Breast epithelium (tissue), 4 donors: Measurements from ENCODE around the gene GCNT2. TPM values are rescaled to one million over a fixed set of nuclear protein-coding genes. Genes with fewer than 3 reads are reported as not detected.
"Not testable (repeated sequence)": the region's sequence is repeated elsewhere in the genome, so short reads cannot be mapped to it uniquely, and the experiment has no call there.

ENCODE experiments used
- DNase-seq, 2 donors: peaks; one replicate each; pipeline ENCODE4 v3.0.0-alpha.2; 2019; ENCODE audit warnings: low spot score in 2 of 2
- H3K27ac ChIP-seq, 2 donors: fragments of 200-600 bp; sonication (generic) in 1 of 2; one replicate each; pipeline ENCODE4 v1.5.1; 2016 to 2019; ENCODE audit warnings: mild to moderate bottlenecking in 1 of 2
- H3K27me3 ChIP-seq, 2 donors: fragments of 200-600 bp; sonication (generic) in 1 of 2; one replicate each; pipeline versions ENCODE4 v1.5.1 to v1.6.0; 2017 to 2019; ENCODE audit warnings: control low read depth in 1 of 2, mild to moderate bottlenecking in 1 of 2
- H3K36me3 ChIP-seq: fragments of 200-600 bp; one replicate; pipeline ENCODE4 v1.5.1; 2019
- H3K4me1 ChIP-seq, 2 donors: fragments of 200-600 bp; sonication (generic); one replicate each; pipeline ENCODE4 v1.5.1; 2016 to 2019; ENCODE audit warnings: control low read depth in 1 of 2
- H3K4me3 ChIP-seq, 3 donors: fragments of 200-600 bp; sonication (generic); 1 replicate in 2 of 3; 2 replicates in 1 of 3; pipeline ENCODE4 v1.5.1; 2016 to 2019; ENCODE audit warnings: mild to moderate bottlenecking in 3 of 3, moderate library complexity in 2 of 3
- H3K9me3 ChIP-seq, 2 donors: fragments of 200-600 bp; sonication (generic) in 1 of 2; one replicate each; pipeline ENCODE4 v1.5.1; 2016 to 2019; ENCODE audit warnings: control low read depth in 1 of 2
- CTCF ChIP-seq, 3 donors: fragments of 450-650 bp; IDR thresholded peaks; one replicate each; pipeline ENCODE4 v1.5.1; 2016 to 2017; ENCODE audit warnings: antibody characterized with exemption in 3 of 3, mild to moderate bottlenecking in 3 of 3, moderate library complexity in 3 of 3
- POLR2A ChIP-seq: fragments of 450-650 bp; IDR thresholded peaks from one replicate; pipeline ENCODE4 v1.6.1; 2016; ENCODE audit warnings: antibody characterized with exemption, mild to moderate bottlenecking, moderate library complexity
- POLR2AphosphoS5 ChIP-seq, 3 donors: sonication (generic); formaldehyde crosslinking; IDR thresholded peaks; one replicate each; pipeline ENCODE4 v1.6.1; 2017; ENCODE audit warnings: antibody characterized with exemption in 3 of 3
- intact Hi-C: fragments of 100-400 bp; cut with DNase I; formaldehyde crosslinking; loops from one replicate; pipeline ENCODE4 v1.15.1; 2023; ENCODE audit warnings: low total_unique reads
- total RNA-seq, 3 donors: library from RNA; depleted of rRNA; stranded (reverse); fragments of >200 nt; gene quantifications; one replicate each; pipeline ENCODE4 v1.1.0, GENCODE V29; 2016

The GCNT2 gene
- total RNA-seq, 3 donors from 2014 or later: 1.4 to 22.0 (median 13.4) TPM

GRCh38 chr6:10482636-10483257 is 38.4 kb upstream of the GCNT2 start:
- H3K27ac ChIP-seq: no peak overlapping the region

DNA sequence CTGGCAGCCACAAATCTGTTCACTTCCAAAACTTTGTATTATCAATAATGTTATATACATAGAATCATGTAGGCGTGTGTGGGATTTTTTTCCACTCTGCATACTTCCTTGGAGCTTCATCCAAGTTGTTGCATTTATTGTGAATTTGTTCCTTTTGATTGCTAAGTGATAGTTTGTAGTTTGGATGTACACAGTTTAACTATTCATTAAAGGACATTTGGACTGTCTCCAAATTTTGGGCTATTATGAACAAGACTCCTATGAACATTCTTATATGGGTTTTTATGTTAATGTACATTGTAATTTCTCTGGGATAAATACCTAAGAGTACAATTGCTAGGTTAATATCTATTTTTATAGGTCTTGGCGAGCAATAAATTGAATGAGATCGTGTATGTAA is 36.2 kb upstream of the GCNT2 start:
- Histone ChIP-seq H3K4me1 (no peaks in the 10 kb centered on the region), H3K9me3 (no peaks in the 10 kb centered on the region), H3K36me3 (no peaks in the 10 kb centered on the region), H3K27ac (no peak overlapping the region), H3K27me3 (peaks cover 0 to 9% of the 10 kb centered on the region in 2 donors), H3K4me3 (no peak overlapping the region)
- intact Hi-C loops: no loop called here
- TF ChIP-seq CTCF (IDR thresholded peaks at IDR 0.05) (no peak), POLR2A (no peak), POLR2AphosphoS5 (IDR thresholded peaks at IDR 0.05) (no peak)
- DNase-seq: no peak

More at GRCh38 chr6:10482636-10483257, 38.4 kb upstream of the GCNT2 start:
- intact Hi-C loops: no loop called here
- TF ChIP-seq CTCF (IDR thresholded peaks at IDR 0.05) (no peak), POLR2A (no peak), POLR2AphosphoS5 (IDR thresholded peaks at IDR 0.05) (no peak)
- no peaks in the 10 kb centered on the region for H3K36me3 ChIP-seq
- peaks cover 0 to 5% of the 10 kb centered on the region in 2 donors for H3K27me3 ChIP-seq
- H3K4me1 ChIP-seq: no peaks in the 10 kb centered on the region
- DNase-seq: no peak
- H3K4me3 ChIP-seq: no peak overlapping the region
- no peaks in the 10 kb centered on the region for H3K9me3 ChIP-seq

DNA sequence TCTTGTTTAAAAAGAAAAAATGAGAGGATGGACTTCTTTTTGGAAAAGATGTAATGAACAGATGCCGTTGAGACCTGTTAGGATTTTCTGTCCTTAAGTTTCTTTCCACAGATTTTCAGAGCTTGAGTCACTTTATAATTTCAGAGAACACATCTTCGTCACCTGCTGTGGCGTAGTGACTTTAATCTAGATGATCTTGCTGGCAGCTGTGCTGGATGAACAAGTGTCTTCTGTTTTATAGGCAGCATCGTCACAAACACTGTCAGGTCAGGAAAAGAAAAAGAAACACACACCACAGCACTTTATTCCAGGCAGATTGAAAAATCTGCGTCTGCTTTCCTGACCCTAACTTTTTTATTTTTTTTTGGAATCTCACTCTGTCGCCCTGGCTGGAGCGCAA is 35.7 kb upstream of the GCNT2 start:
- H3K27ac ChIP-seq: no peak overlapping the region
- H3K4me3 ChIP-seq: no peak overlapping the region
- H3K27me3 ChIP-seq: peaks cover 0 to 9% of the 10 kb centered on the region in 2 donors
- DNase-seq: no peak
- TF ChIP-seq POLR2A (no peak), POLR2AphosphoS5 (IDR thresholded peaks at IDR 0.05) (no peak), CTCF (IDR thresholded peaks at IDR 0.05) (no peak)
- no peaks in the 10 kb centered on the region for H3K4me1 ChIP-seq
- intact Hi-C loops: no loop called here
- H3K9me3 ChIP-seq: no peaks in the 10 kb centered on the region
- no peaks in the 10 kb centered on the region for H3K36me3 ChIP-seq

DNA sequence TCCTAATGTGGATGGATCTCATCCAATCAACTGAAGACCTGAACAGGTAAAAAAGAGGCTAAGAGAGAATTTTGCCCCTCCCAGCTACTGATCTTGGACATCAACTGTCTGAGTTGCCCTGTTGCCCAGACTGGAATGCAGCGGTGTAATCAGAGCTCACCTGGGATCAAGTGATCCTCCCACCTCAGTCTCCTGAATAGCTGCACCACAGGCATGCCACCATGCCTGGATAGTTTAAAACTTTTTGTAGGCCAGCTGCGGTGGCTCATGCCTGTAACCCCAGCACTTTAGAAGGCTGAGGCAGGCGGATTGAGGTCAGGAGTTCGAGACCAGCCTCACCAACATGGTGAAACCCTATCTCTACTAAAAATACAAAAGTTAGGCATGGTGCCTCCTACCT is 34.9 kb upstream of the GCNT2 start:
- TF ChIP-seq CTCF (IDR thresholded peaks at IDR 0.05) (no peak), POLR2AphosphoS5 (IDR thresholded peaks at IDR 0.05) (no peak), POLR2A (no peak)
- no peaks in the 10 kb centered on the region for H3K9me3 ChIP-seq

DNA sequence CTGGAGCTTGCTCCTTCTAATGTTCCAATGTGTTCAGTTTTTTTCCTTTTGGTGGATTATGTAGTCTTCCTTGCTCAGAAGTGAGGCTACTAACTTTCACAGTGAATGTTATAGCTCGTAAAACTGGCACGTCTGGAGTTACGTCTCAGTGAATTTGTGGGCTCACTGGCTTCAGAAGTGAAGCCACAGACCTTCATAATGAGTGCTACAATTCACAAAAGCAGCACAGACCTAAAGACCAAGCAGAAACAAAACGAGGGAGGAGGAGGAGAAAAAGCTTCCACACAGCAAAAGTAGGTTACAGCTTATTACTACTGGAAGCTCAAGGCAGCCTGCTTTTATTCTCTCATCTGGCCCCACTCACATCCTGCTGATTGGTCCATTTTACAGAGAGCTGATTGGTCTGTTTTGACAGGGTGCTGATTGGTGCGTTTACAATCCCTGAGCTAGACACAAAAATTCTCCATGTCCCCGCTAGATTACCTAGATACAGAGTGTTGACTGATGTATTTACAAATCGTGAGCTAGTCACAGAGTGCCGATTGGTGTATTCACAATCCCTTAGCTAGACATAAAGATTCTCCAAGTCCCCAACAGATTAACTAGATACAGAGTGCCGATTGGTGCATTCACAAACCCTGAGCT is 34.1 kb upstream of the GCNT2 start:
- H3K36me3 ChIP-seq, DNase-seq, intact Hi-C loops, H3K4me3 ChIP-seq, H3K9me3 ChIP-seq, H3K27me3 ChIP-seq, H3K4me1 ChIP-seq, H3K27ac ChIP-seq: not testable (repeated sequence)

More for the DNA sequence above, 34.9 kb upstream of the GCNT2 start:
- no peaks in the 10 kb centered on the region for H3K36me3 ChIP-seq
- DNase-seq: no peak
- peaks cover 0 to 9% of the 10 kb centered on the region in 2 donors for H3K27me3 ChIP-seq
- H3K4me1 ChIP-seq: no peaks in the 10 kb centered on the region
- intact Hi-C loops: no loop called here
- no peak overlapping the region for H3K27ac ChIP-seq
- H3K4me3 ChIP-seq: no peak overlapping the region
